GM18951 (cell line): ENCODE results near the gene CDH13.

Source experiments
- POLR2A ChIP-seq: IDR thresholded peaks from 4 replicates; pipeline ENCODE4 v1.6.1; 2011; ENCODE audit warnings: mild to moderate bottlenecking; ENCODE audit not compliant: insufficient read length, insufficient read depth; ENCODE audit errors: extremely low read depth
- in situ Hi-C: fragments of 300-500 bp; cut with MboI; formaldehyde crosslinking; loops from one replicate; pipeline ENCODE4 v1.12.0; 2022; ENCODE audit warnings: low sequenced_read_pairs, mixed read lengths, inconsistent platforms; ENCODE audit not compliant: unreplicated experiment

CDH13 gene

DNA sequence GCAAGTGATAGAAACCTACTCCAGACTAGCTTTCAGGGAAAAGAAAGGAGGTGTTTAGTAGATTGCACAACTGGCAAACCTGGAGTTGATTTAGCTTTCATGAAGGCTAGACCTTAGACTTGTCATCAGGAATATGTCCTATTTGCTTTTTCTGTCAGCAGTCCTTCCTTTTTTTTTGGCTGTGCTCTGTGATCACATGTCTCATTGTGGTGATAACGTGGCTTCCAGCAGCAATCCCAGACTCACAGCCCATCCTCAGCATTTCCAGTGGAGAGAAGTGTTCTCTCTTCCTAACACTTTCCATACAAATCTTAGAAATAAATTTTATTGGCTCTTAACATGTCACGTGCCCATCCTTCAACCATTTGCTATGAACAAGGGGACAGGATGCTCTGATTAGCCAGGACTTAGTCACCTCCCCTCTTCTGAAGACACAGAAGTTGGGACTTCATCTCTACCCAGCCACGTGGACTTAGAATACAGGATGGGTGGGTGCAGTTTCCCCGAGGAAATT is 74.7 kb downstream of the CDH13 start:
- in situ Hi-C loops = no loop called here
- no peak for TF ChIP-seq POLR2A

GRCh38 chr16:82703161-82703560 is 76.4 kb downstream of the CDH13 start:
- TF ChIP-seq POLR2A = no peak
- in situ Hi-C loops = no loop called here

GRCh38 chr16:82703871-82704768 is 77.4 kb downstream of the CDH13 start:
- in situ Hi-C loops = no loop called here
- TF ChIP-seq POLR2A = no peak

DNA sequence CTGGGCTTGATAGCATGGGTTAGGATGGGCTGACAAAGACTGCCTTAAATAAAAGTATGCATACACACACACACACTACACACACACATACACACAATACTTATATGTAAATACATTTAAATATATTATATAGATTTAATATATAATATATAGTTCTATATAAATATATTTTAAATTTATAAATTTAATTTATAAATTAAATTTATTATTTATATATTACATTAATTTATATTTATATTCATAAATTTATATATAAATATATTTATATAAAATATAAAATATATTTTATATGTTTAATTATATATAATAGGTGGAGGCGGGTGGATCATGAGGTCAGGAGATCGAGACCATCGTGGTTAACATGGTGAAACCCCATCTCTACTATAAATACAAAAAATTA is 83.2 kb downstream of the CDH13 start:
- in situ Hi-C loops = no loop called here
- TF ChIP-seq POLR2A = no peak

DNA sequence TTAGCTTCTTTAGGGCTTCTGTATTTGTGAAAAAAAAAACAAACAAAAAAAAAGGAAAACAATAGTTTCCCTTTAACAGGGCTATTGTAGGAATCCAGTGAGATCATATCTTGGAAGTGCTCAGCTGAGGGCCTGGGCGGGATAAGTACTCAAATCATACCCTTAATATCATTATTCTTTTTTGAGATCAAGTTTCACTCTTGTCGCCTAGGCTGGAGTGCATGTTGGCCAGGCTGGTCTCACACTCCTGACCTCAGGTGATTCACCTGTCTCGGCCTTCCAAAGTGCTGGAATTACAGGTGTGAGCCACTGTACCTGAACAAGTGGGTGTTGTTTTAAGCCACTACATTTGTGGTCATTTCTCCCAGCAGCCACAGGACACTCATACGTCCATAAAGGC is 87.0 kb downstream of the CDH13 start:
- in situ Hi-C loops = no loop called here
- no peak for TF ChIP-seq POLR2A

- no peak for TF ChIP-seq POLR2A
- in situ Hi-C loops = no loop called here
Observed at GRCh38 chr16:82715160-82715559, 88.4 kb downstream of the CDH13 start.

DNA sequence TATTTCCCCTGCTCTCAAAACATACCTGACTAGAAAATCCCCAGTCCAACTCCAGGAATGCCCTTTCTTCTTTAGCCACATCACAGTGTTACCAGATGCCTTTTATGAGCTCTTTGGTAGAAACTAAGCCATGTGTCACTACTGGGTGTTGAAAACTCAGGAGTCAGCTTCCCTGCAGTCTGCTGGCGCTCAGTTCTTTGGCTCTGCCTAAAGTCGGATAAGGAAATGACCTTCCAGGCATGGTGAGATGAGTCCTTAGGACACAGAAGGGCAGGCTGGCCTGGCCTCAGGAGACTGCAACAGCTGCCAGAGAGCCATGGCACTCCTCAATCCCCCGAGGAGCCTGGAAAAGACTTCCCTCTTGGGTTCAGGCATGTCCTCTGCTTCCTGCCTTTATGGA is 89.1 kb downstream of the CDH13 start:
- no peak for TF ChIP-seq POLR2A
- in situ Hi-C loops = no loop called here

DNA sequence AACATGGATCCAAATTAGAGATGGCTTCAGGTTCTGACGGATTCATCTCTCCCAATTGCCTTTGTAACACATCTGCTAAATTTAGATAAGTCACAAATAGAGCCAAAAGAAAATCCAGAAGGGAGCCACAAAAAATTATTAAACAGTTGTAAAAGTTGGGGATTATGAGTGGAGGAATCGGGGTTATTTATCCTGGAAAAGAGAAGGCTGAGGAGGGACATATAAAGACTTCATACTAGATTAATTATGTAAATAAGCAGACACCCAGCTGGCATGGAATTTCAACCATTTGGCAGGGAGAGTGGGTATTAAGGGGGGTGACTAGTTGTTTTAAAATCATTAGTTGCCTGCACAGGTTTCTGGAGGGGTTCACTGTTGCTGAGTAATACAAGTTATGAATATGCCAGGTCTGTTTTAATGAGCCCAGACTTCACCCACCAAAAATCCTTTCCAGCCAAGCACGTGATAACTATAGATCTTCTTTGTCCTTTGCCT is 89.6 kb downstream of the CDH13 start:
- no peak for TF ChIP-seq POLR2A
- in situ Hi-C loops = no loop called here

GRCh38 chr16:82720414-82720813 is 93.6 kb downstream of the CDH13 start:
- in situ Hi-C loops = no loop called here
- TF ChIP-seq POLR2A = no peak

DNA sequence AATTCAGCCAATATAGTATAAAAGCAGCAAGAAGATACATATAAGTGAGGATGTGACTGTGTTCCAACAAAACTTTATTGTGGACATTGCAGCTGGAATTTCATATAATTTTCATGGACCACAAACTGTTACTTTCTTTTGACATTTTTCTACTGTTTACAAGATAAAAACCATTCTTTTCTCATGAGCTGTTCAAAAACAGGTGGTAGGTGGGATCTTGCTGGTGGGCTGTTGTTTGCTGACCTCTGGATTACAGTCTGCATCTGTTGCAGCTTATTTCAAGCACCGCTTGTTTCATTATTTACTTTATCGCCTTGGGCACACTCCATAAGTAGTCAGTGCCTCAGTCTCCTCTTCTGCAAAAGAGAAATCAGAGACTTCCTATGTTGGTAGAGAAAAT is 99.5 kb downstream of the CDH13 start:
- TF ChIP-seq POLR2A = no peak
- in situ Hi-C loops = no loop called here

GRCh38 chr16:82728901-82729300 is 102.1 kb downstream of the CDH13 start:
- TF ChIP-seq POLR2A = no peak

DNA sequence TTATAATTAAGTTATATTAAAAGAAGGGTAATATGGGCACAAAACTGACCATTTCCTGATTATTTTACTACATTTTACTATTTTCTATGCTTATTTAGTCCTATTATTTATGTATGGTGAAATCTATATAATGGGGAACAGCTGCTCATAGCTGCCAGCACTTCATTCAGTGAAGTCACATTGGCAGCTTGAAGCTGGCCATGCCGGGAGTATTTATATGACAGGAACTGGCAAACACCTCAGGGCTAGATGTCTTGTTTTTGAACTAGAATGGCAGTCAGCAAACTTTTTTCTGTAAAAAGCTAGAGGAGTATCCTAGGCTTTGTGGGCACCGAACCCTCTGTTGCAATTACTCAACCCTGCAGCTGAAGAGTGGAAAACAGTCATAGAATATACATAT is 104.1 kb downstream of the CDH13 start:
- in situ Hi-C loops = no loop called here
- TF ChIP-seq POLR2A = no peak

More at GRCh38 chr16:82728901-82729300, 102.1 kb downstream of the CDH13 start:
- in situ Hi-C loops = no loop called here

- in situ Hi-C loops = no loop called here
- TF ChIP-seq POLR2A = no peak
Observed at GRCh38 chr16:82732461-82732860, 105.7 kb downstream of the CDH13 start.

DNA sequence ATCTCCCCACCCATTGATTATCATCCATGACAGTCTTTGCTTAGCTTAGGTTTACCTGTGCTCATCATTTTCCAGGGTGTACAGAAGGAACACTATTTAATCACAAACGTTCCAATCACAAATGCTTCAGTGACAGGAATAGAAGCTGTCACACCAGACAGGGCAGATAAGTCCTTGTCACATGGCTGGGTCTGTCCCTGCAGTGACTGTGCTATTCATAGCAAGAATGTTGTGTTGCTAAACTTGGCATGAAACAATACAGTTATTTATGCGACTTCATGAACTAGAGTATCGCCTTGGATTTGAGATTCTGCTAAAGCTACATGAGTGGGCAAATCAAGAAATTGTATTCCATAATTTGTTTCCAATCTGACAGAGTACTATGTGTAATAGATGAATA is 108.4 kb downstream of the CDH13 start:
- in situ Hi-C loops = no loop called here
- no peak for TF ChIP-seq POLR2A
